Measurements from ENCODE around the gene BMP10.

Gene BMP10

GRCh38 chr2:68878753-68879152 lies 7.6 kb upstream of the BMP10 start:
- no peak overlapping the region for H3K4me3 ChIP-seq (ENCODE audit: low read depth, low read length, poor library complexity, severe bottlenecking)
- TF ChIP-seq EZH2 (IDR thresholded peaks at IDR 0.05; ENCODE audit: borderline replicate concordance, low read length) (no peak), CTCF (IDR thresholded peaks at IDR 0.05; ENCODE audit: low read length) (no peak)

GRCh38 chr2:68878071-68878711 lies 7.0 kb upstream of the BMP10 start:
- Histone ChIP-seq H3K27me3 (ENCODE audit: insufficient read depth, low read length) (no peaks in the 10 kb centered on the region), H4K20me1 (ENCODE audit: insufficient read depth, low read length) (no peaks in the 10 kb centered on the region), H3K4me3 (ENCODE audit: low read depth, low read length, poor library complexity, severe bottlenecking) (no peak overlapping the region), H3K9ac (ENCODE audit: low read length) (no peak overlapping the region), H3K27ac (ENCODE audit: low read depth, low read length, poor library complexity, severe bottlenecking) (no peak overlapping the region), H3K36me3 (ENCODE audit: insufficient read depth, low read length) (no peaks in the 10 kb centered on the region), H2AFZ (ENCODE audit: low read length) (no peak overlapping the region), H3K4me1 (ENCODE audit: insufficient read depth, low read length, severe bottlenecking) (no peaks in the 10 kb centered on the region), H3F3A (ENCODE audit: insufficient read depth, low read length) (no peaks in the 10 kb centered on the region), H3K4me2 (ENCODE audit: low read length) (no peak overlapping the region), H3K9me3 (ENCODE audit: low read length) (no peaks in the 10 kb centered on the region), H3K79me2 (ENCODE audit: insufficient read depth, low read length) (no peaks in the 10 kb centered on the region), H3K9me2 (ENCODE audit: low read depth, low read length) (no peaks in the 10 kb centered on the region)
- TF ChIP-seq EZH2 (IDR thresholded peaks at IDR 0.05; ENCODE audit: borderline replicate concordance, low read length) (no peak), CTCF (IDR thresholded peaks at IDR 0.05; ENCODE audit: low read length) (no peak)

More at GRCh38 chr2:68878753-68879152, 7.6 kb upstream of the BMP10 start:
- H3K36me3 ChIP-seq (ENCODE audit: insufficient read depth, low read length): no peaks in the 10 kb centered on the region
- no peaks in the 10 kb centered on the region for H3F3A ChIP-seq (ENCODE audit: insufficient read depth, low read length)
- H3K4me2 ChIP-seq (ENCODE audit: low read length): no peak overlapping the region
- H3K27me3 ChIP-seq (ENCODE audit: insufficient read depth, low read length): no peaks in the 10 kb centered on the region
- H2AFZ ChIP-seq (ENCODE audit: low read length): no peak overlapping the region
- no peaks in the 10 kb centered on the region for H3K79me2 ChIP-seq (ENCODE audit: insufficient read depth, low read length)
- no peaks in the 10 kb centered on the region for H4K20me1 ChIP-seq (ENCODE audit: insufficient read depth, low read length)
- H3K9ac ChIP-seq (ENCODE audit: low read length): no peak overlapping the region
- no peaks in the 10 kb centered on the region for H3K9me3 ChIP-seq (ENCODE audit: low read length)
- no peaks in the 10 kb centered on the region for H3K4me1 ChIP-seq (ENCODE audit: insufficient read depth, low read length, severe bottlenecking)
- H3K9me2 ChIP-seq (ENCODE audit: low read depth, low read length): no peaks in the 10 kb centered on the region
- H3K27ac ChIP-seq (ENCODE audit: low read depth, low read length, poor library complexity, severe bottlenecking): no peak overlapping the region

- no peaks in the 10 kb centered on the region for H3K27me3 ChIP-seq (ENCODE audit: insufficient read depth, low read length)
- no peaks in the 10 kb centered on the region for H4K20me1 ChIP-seq (ENCODE audit: insufficient read depth, low read length)
- H3K4me2 ChIP-seq (ENCODE audit: low read length): no peak overlapping the region
- H3K9ac ChIP-seq (ENCODE audit: low read length): no peak overlapping the region
- H3F3A ChIP-seq (ENCODE audit: insufficient read depth, low read length): no peaks in the 10 kb centered on the region
- no peaks in the 10 kb centered on the region for H3K4me1 ChIP-seq (ENCODE audit: insufficient read depth, low read length, severe bottlenecking)
- H3K9me3 ChIP-seq (ENCODE audit: low read length): no peaks in the 10 kb centered on the region
- H3K4me3 ChIP-seq (ENCODE audit: low read depth, low read length, poor library complexity, severe bottlenecking): no peak overlapping the region
- TF ChIP-seq EZH2 (IDR thresholded peaks at IDR 0.05; ENCODE audit: borderline replicate concordance, low read length) (no peak), CTCF (IDR thresholded peaks at IDR 0.05; ENCODE audit: low read length) (no peak)
- no peaks in the 10 kb centered on the region for H3K79me2 ChIP-seq (ENCODE audit: insufficient read depth, low read length)
- no peaks in the 10 kb centered on the region for H3K36me3 ChIP-seq (ENCODE audit: insufficient read depth, low read length)
- H2AFZ ChIP-seq (ENCODE audit: low read length): no peak overlapping the region
- no peaks in the 10 kb centered on the region for H3K9me2 ChIP-seq (ENCODE audit: low read depth, low read length)
- H3K27ac ChIP-seq (ENCODE audit: low read depth, low read length, poor library complexity, severe bottlenecking): no peak overlapping the region
Measured at GRCh38 chr2:68877079-68877772, 6.0 kb upstream of the BMP10 start.
